Skin epidermis (tissue), 12 donors: ENCODE results near the gene RPAP2.

Source experiments
- H3K27ac ChIP-seq, 21 experiments: fragments of 200-600 bp; sonication (generic) in 11 of 21; one replicate each; pipeline ENCODE4 v1.5.0; 2020; ENCODE audit warnings: mild to moderate bottlenecking in 3 of 21, inconsistent platforms in 2 of 21, moderate library complexity in 2 of 21
- H3K4me3 ChIP-seq, 7 experiments: fragments of 200-600 bp; sonication (generic) in 2 of 7; one replicate each; pipeline ENCODE4 v1.5.0; 2020; ENCODE audit warnings: inconsistent platforms in 2 of 7, mild to moderate bottlenecking in 2 of 7, moderate library complexity in 1 of 7

Gene RPAP2

DNA sequence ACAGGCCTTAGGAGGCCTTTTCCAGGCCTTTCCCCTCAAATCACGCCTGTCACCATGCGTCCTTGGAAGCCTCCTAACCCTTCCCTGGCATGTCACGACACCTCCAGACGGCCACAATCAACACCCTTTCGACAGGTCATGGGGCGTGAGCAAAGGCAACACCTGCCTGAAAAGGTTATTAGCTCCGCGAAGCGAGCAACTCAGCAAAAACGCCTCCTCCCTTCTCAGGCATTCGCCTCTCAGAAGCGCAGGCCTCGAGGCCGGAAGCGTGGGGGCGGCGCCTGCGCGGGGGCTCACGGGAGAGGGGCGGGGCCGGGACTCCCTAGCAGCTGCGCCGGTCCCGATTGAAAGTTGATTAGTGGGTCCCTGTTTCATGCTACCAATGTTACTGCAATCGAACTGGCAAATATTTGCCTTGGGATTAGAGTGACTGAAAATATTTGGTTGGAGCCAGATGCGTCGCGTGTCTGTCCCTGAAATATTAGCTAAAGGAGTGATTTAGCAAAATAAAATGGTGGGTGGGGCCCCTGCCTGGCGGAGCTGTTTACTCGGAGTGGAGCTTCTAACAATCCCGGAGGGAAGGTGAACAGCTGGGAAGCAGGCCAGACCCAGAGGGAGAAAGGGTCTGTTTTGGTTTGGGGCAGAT lies 143.0 kb downstream of the RPAP2 start:
- no peak overlapping the region for H3K27ac ChIP-seq
- no peak overlapping the region for H3K4me3 ChIP-seq

DNA sequence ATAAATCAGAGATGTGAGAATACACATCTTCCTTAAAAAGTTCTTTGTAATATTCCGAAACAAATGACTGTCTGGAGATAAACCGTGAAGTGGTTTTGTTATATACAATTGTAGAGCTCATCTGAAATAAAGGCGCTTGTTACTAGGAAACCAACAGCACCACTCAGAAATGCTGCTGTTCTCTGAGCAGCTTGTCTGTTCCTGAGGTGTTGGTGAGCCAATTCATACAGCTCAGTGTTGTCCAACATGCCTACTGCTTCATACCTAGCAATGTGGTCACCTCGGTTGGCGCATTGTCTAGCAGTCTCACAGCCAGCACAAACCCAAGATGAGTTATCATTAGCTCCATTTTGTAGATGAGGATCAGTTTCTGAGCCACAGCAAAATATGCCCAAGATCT lies 143.5 kb downstream of the RPAP2 start:
- Histone ChIP-seq H3K4me3 (no peak overlapping the region), H3K27ac (no peak overlapping the region)

DNA sequence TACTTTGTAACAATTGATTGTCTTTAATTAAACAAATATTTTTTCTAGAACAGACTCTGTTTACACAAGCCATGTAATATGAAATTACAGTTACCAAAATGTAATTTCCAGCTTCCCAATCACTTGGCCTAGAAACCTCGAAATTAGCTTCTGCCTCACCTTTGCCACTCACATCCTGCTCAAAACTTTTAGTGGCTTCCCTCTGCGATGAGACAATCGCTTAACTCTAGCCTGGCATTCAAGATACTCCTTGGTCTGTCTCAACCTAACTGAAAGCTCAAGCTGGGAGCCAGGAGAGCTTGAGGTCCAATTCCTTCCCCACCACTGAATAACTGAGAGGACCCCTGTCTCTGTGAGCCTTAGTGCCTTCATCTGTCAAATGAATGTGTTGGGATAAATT lies 145.0 kb downstream of the RPAP2 start:
- no peak overlapping the region for H3K4me3 ChIP-seq
- H3K27ac ChIP-seq: no peak overlapping the region

- Histone ChIP-seq H3K27ac (no peak overlapping the region), H3K4me3 (no peak overlapping the region)
Observed at GRCh38 chr1:92444351-92444750, 145.5 kb downstream of the RPAP2 start.

- no peak overlapping the region for H3K27ac ChIP-seq
- no peak overlapping the region for H3K4me3 ChIP-seq
Observed at GRCh38 chr1:92445865-92446264, 147.0 kb downstream of the RPAP2 start.

DNA sequence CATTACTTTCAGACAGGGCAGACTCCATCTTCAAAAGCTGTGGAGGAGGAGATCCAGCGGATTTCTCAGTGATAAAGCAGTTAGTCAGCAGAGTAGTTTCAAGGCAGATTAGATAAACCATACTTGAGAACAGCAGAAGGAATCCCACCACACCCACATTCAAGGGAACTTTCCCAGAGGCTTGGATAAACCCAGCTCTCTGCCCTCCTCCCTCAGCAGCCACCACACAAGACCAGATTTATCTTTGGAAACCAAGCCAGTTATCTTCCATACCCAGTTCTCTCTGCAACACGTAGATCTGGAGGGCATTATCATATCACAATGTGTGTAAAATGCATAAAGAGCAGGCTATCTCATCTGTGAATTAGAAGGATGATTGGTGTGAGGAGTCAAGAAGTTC lies 147.7 kb downstream of the RPAP2 start:
- no peak overlapping the region for H3K27ac ChIP-seq
- no peak overlapping the region for H3K4me3 ChIP-seq

DNA sequence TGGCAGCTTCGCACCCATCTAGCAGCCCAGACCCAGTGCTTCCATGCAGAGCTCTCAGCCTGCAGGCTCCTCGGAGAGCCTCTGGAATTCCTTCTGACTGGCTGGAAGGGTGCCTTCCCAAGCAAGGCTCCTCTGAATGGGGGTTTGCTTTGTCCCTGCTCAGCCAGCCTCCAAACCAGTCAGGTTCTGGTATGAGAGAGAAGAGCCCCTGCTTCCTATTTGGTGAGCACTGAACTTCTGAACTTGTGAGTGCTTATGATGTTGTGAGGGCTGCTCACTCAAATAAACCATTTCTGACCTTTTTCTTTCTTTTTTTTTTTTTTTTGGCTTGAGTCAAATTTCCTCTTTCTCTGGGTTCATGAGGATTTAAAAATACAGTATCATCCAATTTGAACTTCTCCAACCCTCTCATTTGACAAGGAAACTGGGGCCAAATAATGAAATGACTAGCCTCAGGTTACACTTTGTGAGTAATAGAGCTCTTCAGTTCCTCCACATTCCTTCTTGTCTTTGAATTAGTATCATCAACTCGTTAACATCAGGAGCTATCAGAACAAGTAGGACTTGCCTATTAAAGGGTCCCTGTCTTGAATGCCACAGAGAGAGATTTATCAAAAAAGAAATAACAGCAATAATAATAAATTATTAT lies 148.3 kb downstream of the RPAP2 start:
- Histone ChIP-seq H3K27ac (no peak overlapping the region), H3K4me3 (no peak overlapping the region)

- no peak overlapping the region for H3K4me3 ChIP-seq
- H3K27ac ChIP-seq: no peak overlapping the region
Observed at GRCh38 chr1:92447976-92448375, 149.1 kb downstream of the RPAP2 start.
